Measurements from ENCODE around the gene DHRS3.
"Not testable (repeated sequence)": the region's sequence is repeated elsewhere in the genome, so short reads cannot be mapped to it uniquely, and the experiment has no call there.

Gene DHRS3

DNA sequence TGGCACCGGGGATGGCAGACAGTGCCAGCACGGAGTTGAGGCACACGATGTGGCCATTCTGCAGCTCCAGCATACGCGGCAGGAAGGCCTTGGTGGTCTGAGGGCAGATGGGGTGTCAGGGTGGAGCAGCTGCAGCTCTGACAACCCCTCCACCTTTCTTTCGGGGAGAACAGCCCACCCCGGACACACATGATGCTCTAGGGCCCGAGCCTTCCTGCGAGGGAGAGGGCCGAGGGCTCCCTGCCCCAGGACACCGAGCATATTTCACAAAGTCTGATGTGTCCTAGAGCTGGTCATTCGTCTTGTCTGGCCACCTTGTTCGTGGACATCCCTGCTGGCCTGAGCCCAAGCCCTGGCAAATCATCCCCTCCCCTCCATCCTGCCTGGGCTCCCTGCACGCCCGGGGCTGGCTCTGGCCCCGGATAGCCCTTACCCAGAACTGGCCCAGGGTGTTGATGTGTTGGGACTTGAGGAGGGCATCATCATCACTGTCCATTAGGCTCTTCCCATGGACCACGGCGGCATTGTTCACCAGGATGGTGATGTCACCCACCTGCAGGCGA is 39.1 kb downstream of the DHRS3 start:
- no peak for DNase-seq (ENCODE audit: low read depth, low spot score)

DNA sequence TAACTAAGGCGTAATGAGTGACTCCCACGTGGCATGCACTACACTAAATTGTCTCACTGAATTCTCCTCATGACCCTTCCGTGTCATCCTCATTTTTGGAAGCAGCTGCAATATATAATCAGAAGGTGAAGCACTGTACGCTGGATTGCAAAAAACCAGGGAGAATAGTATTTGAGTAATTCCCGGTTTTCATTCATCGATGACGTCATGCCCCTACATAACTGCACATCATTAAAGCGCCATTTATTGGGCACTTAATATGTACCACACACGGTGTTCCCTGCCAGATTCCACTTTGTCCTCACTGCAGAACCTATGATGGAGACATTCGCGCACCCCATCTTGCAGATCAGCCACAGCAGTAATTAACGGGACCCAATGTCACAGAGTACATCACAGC is 41.0 kb downstream of the DHRS3 start:
- DNase-seq (ENCODE audit: low read depth, low spot score) = no peak

DNA sequence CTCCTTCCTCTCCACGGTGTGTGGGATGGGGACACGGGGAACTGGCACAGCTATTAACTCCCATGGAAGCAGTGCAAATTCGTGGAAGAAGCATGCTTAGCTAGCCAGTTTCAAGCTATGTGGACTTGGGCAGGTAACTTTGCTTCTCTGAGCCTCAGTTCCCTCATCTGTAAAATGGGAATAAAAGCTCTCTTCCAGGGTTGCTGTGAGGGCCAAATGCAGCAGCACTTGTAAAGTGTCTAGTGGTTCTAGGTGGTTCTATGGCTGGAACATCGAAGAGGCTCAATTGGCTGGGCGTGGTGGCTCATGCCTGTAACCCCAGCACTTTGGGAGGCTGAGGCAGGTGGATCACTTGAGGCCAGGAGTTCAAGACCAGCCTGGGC is 43.3 kb downstream of the DHRS3 start:
- no peak for DNase-seq (ENCODE audit: low read depth, low spot score)

DNA sequence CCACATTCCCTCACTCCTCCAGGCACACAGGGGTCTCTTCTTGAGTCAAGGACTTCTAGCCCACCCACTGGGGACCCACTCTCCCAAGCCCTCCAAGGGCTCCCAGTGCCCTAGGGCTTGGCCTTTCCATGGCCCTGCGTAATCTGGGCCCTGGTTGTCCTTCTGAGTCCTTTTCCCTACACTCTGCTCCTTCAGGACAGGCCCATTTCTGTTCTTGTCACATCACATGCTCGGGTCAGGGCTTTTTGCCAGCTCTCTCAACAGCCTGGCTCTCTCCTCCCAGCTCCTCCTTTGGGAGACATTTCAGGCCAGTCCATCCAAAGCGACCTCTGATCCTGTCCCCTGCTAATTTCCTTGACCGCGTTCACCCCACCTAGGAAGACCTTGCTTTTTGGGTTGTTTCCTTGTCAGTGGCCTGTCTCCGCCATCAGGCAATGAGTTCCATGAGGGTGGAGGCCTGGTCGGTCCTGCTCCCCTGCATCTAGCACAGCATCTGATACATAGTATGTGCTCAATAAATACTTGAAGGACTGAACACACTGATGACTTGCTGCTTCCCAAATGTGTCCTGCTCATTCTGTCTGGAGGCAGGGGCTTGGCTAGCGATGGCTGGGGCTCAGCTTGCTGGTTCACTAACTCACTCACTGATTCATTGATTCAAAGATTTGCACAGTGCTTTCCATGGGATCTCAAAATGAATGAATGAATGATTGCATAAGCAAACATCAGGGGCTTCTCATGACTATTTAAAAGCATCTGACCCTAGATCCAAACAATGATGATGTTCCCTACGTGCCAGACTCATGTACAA is 44.8 kb downstream of the DHRS3 start:
- no peak for DNase-seq (ENCODE audit: low read depth, low spot score)

DNA sequence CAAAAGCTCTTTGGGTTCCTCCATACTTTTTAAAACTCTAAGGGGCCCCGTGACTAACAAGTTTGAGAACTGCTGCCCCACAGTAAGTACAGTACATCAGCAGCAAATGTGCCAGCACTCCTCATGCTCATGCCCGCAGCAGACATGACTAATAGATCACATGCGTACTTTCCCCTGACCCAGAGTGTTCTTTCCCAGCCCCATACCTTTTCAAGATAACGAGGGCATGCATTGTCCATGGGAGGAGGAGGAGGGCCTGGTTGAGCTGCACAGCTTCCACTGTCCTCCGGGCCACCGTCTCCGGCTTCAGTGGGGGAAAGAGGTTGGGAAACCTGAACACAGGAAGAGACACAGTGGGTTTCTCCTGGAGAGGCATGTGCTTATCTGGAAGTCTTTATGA is 45.5 kb downstream of the DHRS3 start:
- DNase-seq (ENCODE audit: low read depth, low spot score) = no peak

DNA sequence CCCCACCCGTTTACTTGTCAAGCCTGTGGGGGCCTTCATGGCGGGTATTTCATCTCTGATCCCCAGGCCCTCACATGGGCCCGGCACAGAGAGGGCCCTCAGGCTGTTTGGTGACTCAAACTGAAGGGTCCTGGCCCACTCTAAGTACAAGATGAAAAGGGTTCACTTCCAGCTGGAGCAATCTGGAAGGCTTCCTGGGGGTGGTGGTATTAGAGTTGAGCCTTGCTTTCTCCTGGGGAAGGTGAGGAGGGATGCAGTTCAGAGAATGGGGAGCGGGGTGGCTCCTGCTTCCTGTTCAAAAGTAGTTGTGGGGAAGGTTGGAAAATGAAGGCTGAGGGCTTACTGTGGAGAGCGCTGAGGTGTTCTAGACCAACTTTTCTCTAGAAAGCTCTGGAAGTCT is 47.7 kb downstream of the DHRS3 start:
- DNase-seq (ENCODE audit: low read depth, low spot score) = no peak

DNA sequence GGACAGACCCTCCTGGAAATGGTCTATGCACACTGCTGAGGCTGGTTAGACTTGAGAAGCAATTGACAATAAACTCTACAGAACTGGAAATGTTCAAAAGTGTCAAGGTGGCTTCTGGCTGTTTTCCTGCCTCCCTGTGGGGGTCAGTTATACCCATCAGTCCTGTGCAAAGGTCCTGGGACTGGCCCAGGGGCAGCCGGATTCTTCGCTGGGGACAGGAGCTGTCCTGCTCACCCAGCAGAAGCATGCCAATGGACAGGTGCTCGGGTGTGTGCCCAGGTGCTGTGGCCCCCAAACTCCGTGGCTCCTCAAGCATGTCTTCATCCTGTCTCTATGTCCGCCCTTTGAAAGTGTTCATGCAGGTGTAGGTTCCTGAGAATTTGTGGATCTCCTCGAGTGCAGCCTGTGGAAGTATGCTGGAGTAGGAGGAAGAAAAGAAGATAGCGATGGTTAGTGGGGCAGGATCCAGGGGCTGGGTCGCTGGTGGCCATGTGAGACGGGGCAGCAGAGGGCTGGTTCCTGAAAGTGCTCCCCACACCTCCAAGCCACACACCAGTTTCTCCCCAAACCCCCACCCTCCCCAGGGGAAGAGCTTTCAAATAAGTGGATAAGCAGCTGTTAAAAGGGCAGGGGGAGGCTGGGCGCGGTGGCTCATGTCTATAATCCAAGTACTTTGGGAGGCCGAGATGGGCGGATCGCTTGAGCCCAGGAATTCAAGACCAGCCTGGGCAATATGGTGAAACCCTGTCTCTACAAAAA is 49.8 kb downstream of the DHRS3 start:
- DNase-seq (ENCODE audit: low read depth, low spot score) = no peak

DNA sequence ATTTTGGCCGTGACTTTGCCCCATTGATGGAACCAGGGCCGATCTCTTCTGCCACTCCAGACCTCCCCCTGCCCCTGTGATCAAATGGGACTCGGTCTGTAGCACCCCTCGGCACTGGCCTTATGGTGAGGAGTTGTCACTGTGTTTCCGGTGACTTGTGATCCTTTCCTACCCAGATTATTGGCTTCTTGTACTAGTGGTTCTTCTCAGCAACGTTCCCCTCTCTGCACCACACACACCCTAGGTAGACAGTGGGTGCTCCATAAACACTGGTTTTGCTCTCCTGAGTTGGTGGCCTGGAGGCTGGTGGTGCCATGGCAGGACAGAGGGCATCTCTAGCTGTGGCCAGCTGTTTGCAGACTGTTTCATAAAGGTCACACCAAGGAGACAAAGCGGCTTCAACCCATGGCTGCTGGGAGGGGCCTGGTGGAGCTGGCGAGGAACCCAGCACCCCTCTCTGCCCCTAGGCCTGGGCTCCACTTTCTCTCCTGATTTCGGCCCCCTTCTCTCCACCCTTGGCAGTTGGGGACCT is 50.7 kb downstream of the DHRS3 start:
- no peak for DNase-seq (ENCODE audit: low read depth, low spot score)

DNA sequence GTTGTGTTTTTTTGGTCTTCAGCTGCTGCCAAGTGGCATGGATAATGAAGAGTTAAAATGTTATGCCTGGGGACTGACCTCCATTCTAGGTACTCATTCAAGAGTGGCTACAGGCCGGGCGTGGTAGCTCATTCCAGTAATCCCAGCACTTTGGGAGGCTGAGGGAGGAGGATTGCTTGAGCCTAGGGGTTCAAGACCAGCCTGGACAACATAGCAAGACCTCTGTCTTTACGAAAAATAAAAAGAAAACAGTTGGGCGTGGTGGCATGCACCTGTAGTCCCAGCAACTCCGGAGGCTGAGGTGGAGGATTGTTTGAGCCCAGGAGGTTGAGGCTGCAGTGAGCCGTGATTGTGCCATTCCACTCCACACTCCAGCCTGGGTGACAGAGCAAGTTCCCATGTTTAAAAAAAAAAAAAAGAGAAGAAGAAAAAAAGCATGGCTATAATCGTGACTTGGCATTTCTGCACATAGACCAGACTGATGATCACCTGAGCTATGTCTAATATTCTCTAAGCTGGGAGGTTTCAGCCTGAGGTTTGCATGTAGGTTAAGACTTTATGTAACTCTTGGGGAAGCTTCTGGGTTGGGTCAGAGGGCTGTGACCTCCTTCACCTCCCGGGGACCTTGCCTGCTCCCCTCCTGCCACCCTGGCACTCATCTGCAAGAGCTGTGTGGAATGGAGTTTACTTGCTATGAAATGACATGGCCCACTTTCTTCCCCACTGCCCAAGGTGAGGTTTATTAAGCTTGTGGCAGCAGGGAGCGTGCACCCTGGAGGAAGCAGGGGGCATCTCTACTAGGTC is 51.3 kb downstream of the DHRS3 start:
- DNase-seq (ENCODE audit: low read depth, low spot score) = no peak

DNA sequence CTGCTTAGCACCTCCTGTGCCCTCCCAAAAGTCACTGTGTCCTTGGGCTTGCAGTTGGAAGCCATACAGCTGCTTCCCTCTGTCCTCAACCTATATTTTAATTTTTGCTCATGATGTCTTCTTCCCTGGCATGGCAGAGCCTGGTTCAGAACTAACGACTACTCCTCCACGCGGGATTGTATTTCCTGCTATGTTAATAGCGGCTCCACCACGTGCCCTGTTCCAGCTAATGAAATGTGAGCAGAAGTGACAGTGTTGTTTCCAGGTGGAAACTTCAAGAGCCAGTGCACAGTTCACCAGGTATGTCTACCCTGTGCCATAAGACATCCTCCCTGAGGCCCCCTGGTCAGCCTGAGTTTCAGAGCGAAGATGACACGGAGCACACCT is 52.1 kb downstream of the DHRS3 start:
- no peak for DNase-seq (ENCODE audit: low read depth, low spot score)

DNA sequence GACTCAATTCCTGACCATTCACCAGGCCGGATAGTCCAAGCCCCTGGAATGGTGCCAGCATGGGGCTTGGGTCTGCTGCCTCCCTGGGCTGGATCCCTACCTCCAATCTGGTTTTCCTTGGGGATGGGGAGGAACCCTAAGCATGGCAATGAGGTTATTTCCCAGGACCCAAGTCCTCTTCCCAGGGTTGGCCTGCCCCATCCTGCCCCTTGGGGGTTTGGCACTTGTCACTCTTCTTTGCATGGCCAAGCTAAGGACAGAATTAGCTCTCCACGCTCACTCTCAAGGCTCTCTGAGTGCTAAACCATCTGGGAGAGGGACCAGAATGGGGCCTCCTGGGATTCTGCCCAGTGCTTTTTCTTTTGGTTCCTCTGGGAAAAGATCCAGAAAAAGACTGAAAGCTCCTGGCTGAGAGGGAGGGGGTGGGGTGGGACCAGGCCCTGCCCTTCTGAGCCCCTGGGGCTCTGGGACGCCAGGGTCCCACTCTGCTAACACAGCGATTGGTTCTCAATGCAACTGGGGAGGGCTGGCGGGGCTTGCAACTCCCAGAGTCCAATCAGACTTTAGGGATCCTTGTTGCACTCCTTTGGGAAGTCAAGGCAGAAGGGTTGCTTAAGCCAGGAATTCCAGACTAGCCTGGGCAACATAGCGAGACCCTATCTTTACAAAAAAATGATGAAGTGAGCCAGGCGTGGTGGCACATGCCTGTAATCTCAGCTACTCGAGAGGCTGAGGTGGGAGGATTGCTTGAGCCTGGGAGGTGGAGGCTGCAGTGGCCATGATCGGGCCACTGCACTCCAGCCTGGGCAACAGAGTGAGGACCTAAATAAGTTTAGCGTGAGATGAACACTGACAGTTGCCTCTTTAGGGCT is 52.7 kb downstream of the DHRS3 start:
- no peak for DNase-seq (ENCODE audit: low read depth, low spot score)

DNA sequence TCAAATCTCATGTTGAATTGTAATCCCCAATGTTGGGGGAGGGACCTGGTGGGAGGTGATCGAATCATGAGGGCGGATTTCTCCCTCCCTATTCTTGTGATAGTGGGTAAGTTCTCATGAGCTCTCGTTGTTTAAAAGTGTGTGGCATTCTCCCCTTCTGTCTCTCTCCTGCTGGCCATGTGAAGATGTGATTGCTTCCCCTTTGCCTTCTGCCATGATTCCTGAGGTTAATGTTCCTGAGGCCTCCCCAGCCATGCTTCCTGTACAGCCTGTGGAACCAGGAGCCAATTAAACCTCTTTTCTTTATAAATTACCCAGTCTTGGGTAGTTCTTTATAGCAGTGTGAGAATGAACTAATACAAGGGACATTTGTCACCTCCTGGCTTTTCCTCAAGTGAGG is 53.8 kb downstream of the DHRS3 start:
- DNase-seq (ENCODE audit: low read depth, low spot score) = not testable (repeated sequence)

DNA sequence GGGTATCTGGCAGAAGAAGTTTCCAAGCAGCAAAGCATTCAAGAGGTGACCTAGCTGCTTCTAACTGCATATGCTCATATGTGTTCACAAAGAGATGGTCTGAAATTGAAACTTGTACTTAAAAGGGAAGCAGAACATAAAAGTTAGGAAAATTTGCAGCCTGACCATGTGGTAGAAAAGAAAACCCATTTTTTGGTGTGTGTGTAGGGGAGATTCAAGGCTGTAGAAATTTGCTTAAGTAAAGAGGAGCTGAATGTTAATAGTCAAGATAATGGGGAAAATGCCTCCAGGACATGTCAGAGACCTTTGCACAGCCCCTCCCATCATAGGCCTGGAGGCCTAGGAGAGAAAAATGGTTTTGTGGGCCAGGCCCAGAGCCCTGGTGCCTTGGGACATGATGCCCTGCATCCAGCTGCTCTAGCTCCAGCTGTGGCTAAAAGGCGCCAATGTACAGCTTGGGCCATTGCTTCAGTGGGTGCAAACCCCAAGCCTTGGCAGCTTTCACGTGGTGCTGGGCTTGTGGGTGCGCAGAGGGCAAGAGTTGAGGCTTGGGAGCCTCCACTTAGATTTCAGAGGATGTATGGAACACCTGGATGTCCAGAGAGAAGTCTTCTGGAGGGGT is 54.9 kb downstream of the DHRS3 start:
- no peak for DNase-seq (ENCODE audit: low read depth, low spot score)

DNA sequence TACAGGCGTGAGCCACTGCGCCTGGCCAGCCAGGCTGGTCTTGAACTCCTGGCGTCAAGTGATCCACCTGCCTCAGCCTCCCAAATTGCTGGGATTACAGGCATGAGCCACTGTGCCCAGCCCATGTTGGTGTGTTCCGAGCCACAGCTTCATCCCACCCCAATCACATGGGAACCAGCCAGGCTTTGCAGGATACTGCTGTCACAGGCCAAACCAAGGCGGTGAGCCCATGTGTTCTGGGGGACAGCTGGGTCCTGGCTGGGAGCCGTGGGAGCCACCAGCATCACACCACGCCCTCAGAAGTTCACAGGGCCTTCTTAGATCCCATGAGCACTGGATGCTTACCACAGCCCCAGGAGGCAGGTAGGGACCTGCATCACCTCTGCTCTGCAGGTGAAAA is 56.9 kb downstream of the DHRS3 start:
- DNase-seq (ENCODE audit: low read depth, low spot score) = no peak

DNA sequence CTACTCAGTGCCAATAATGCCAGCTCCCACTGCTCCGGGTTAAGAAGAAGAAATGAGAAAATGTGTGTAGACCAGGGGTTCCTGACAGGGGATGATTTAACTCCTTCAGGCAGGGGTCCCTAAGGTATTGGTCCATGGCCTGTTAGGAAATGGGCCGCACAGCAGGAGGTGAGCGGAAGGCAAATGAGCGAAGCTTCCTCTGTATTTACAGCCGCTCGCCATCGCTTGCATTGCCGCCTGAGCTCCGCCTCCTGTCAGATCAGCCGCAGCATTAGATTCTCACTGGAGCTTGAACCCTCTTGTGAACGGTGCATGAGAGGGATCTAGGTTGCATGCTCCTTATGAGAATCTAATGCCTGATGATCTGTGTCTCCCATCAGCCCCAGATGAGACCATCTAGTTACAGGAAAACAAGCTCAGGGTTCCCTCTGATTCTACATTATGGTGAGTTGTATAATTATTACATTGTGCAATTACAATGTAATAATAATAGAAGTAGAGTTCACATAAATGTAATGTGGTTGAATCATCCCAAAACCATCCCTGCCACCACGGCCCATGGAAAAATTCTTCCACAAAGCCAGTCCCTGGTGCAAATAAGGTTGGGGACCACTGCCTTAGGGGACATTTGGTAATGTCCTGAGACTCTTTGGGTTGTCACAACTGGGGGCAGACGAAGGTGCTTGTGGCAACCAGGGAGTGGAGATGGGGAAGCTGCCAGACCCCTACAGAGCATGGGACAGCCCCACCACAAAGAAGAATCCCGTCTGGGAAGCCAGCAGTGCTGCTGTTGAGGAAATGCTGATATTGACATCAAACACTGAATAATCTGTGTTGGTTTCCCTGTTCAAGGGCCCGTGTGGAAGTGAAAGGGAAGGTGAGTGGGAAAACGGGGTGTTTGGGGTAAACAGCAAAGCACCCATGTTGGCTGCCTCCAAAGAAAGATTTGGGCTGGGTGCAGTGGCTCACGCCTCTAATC is 60.8 kb downstream of the DHRS3 start:
- DNase-seq (ENCODE audit: low read depth, low spot score) = no peak

DNA sequence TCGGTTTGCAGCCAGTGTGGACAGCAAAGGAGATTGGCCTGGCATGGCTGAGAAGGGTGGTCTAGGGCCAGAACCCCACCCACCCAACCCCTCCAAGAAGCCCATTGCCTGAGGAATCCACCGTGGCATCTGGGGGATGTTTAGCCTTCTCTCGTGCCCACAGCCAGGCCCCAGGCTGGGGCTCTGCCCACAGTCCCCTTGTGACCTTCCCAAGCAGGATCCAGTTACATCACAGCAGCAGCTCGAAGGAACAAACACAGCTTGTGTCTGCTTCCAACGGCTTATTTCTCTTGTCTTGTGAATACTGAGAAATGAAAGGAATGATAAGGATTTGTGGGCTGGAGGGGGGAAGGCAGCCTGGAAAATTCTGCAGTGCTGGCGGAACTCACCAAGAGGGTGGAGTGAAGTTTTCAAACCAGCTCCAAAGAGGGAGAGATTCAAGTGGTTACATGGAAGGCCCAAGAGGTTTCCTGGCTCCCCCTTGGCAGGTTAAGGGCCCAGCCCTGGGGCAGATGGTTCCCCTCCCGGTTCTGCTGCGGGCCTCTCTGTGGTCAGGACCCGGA is 61.6 kb downstream of the DHRS3 start:
- DNase-seq (ENCODE audit: low read depth, low spot score) = no peak

DNA sequence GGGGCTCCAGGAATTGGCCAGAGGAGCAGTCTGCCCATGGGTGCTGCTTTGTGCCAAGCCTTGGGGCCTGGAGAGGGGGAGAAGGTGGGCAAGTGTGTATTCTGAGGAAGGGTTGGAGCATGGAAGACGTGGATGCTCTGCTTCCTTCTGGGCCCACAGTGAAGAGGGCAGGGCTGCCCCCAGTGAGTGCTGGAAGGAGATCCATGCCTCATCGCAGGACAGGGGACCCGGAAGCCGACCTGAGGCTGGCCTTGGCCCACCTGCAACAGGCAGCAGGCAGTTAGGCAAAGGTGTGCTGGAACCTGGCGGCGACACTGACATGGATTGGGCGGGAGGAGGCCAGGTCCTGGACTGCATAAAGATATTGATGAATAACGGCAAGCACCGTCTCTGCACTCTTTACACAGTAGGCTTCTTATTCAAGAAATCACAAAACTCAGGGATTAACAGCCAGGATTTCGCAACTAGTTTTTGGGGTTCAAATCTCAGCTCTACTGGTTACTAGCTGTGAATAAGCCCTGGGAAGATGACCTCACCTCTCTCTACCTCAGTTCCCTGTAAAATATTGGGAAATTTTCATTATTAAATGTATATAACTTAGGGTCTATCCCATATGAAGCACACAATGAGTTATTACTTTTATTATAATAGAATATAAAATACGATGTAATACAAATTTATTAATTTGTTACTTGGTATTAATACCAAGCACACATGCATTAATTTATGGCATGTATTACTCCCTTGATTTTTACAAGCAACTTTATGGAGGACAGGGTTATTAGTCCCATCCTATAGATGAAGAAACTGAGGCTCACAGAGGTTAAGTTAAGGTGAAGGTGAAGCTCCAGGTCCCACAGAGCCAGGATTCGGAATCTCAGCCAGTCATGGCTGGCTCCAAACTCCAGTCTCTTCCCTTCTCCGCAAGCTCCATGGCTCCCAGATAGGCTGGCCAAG is 62.3 kb downstream of the DHRS3 start:
- DNase-seq (ENCODE audit: low read depth, low spot score) = no peak

All from activated naive CD8-positive, alpha-beta T cell treated with anti-CD3 and anti-CD28 coated beads, Interleukin-2, amount 50 U/mL, for 16 hours (primary cell).